H1 (cell line): ENCODE results near the gene ADCY5. TPM values are rescaled to one million over a fixed set of nuclear protein-coding genes. Genes with fewer than 3 reads are reported as not detected.

Experiments
- CTCF ChIA-PET: fragments of 300-600 bp; sonication (Branson Sonifier 250); formaldehyde crosslinking; loops from one replicate; lab custom pipeline; 2021; ENCODE audit not compliant: partially characterized antibody; lab: Charles Lee
- POLR2A ChIA-PET: fragments of 300-600 bp; sonication (Branson Sonifier 250); formaldehyde crosslinking; loops from one replicate; lab custom pipeline; 2021; ENCODE audit warnings: inconsistent platforms; ENCODE audit not compliant: partially characterized antibody; lab: Charles Lee
- DNase-seq, 2 experiments: peaks; one replicate each; pipeline versions ENCODE4 v3.0.0 to v3.0.0-alpha.2; 2010 to 2022; ENCODE audit warnings: low spot score in 2 of 2, low read depth in 1 of 2, mixed read lengths in 1 of 2
- FAIRE-seq: peaks from 2 replicates; lab custom pipeline; 2011; peaks lifted over from hg19 to GRCh38; lab: Jason Lieb, UNC
- H2AFZ ChIP-seq: 2 replicates; pipeline ENCODE4 v1.8.1; 2012; ENCODE audit warnings: low read length, inconsistent platforms
- H2AK5ac ChIP-seq: 2 replicates; pipeline ENCODE4 v1.6.1; 2013; ENCODE audit warnings: low read depth, low read length
- H2BK120ac ChIP-seq: replicated peaks from 2 replicates; pipeline ENCODE3; 2013; ENCODE audit warnings: low read depth, low read length, inconsistent platforms
- H2BK12ac ChIP-seq: 2 replicates; pipeline ENCODE4 v1.6.1; 2013; ENCODE audit warnings: low read depth, low read length
- H2BK15ac ChIP-seq: 2 replicates; pipeline ENCODE4 v1.6.1; 2013; ENCODE audit warnings: low read length
- H2BK20ac ChIP-seq: 2 replicates; pipeline ENCODE4 v1.6.1; 2013; ENCODE audit warnings: low read length
- H2BK5ac ChIP-seq: 2 replicates; pipeline ENCODE4 v1.6.1; 2013; ENCODE audit warnings: low read depth, low read length
- H3K14ac ChIP-seq: 2 replicates; pipeline ENCODE4 v1.6.1; 2013; ENCODE audit warnings: inconsistent platforms; ENCODE audit not compliant: insufficient read length
- H3K18ac ChIP-seq: 2 replicates; pipeline ENCODE4 v1.6.1; 2013; ENCODE audit warnings: low read length; ENCODE audit errors: extremely low read depth
- H3K23ac ChIP-seq: 2 replicates; pipeline ENCODE4 v1.6.1; 2013; ENCODE audit warnings: inconsistent platforms; ENCODE audit not compliant: insufficient read length
- H3K23me2 ChIP-seq: 2 replicates; pipeline ENCODE4 v1.6.1; 2013; ENCODE audit warnings: low read depth, low read length
- H3K27ac ChIP-seq: 2 replicates; pipeline ENCODE4 v1.6.1; 2011; ENCODE audit warnings: low read depth, low read length, inconsistent platforms
- H3K27me3 ChIP-seq, 4 experiments: replicated peaks in 1 of 4; 1 replicate in 1 of 4; 2 replicates in 3 of 4; pipeline versions ENCODE4 v1.6.1 to v1.8.1; 2011 to 2013; ENCODE audit warnings: low read length in 3 of 4, mild to moderate bottlenecking in 3 of 4, inconsistent platforms in 2 of 4, mixed read lengths in 2 of 4, moderate library complexity in 1 of 4; ENCODE audit not compliant: control insufficient read depth in 3 of 4, insufficient read depth in 3 of 4; ENCODE audit errors: extremely low read depth in 1 of 4
- H3K36me3 ChIP-seq, 4 experiments: 2 replicates each; pipeline versions ENCODE4 v1.6.1 to v1.8.1; 2011 to 2013; ENCODE audit warnings: mild to moderate bottlenecking in 4 of 4, low read length in 3 of 4, moderate library complexity in 2 of 4, control low read depth in 1 of 4, inconsistent platforms in 1 of 4; ENCODE audit not compliant: insufficient read depth in 4 of 4, control insufficient read depth in 2 of 4
- H3K4ac ChIP-seq: replicated peaks from 2 replicates; pipeline ENCODE3; 2013; ENCODE audit warnings: low read length, low read depth, mixed read lengths, inconsistent platforms; ENCODE audit not compliant: insufficient read length
- H3K4me1 ChIP-seq, 4 experiments: replicated peaks in 1 of 4; 1 replicate in 1 of 4; 2 replicates in 3 of 4; pipeline versions ENCODE4 v1.6.1 to v1.8.1; 2011 to 2013; ENCODE audit warnings: low read length in 3 of 4, inconsistent platforms in 2 of 4, mixed read lengths in 1 of 4; ENCODE audit not compliant: insufficient read depth in 4 of 4, control insufficient read depth in 3 of 4
- H3K4me2 ChIP-seq, 2 experiments: 2 replicates each; pipeline versions ENCODE4 v1.6.1 to v1.8.1; 2011 to 2013; ENCODE audit warnings: low read depth in 2 of 2, low read length in 2 of 2, control low read depth in 1 of 2, inconsistent platforms in 1 of 2, mild to moderate bottlenecking in 1 of 2; ENCODE audit not compliant: insufficient read depth in 1 of 2
- H3K4me3 ChIP-seq, 4 experiments: fragments of 200-600, 300-600 bp in 1 of 4; sonication (generic), shearing (Covaris generic), sonication (Bioruptor Twin) in 1 of 4; 2 replicates each; pipeline versions ENCODE4 v1.5.1 to v1.8.1; 2011 to 2016; ENCODE audit warnings: low read length in 4 of 4, low read depth in 3 of 4, control low read depth in 2 of 4, inconsistent platforms in 2 of 4, mild to moderate bottlenecking in 2 of 4, mixed read lengths in 1 of 4, moderate library complexity in 1 of 4; ENCODE audit not compliant: insufficient read depth in 2 of 4; ENCODE audit errors: extremely low read depth in 1 of 4
- H3K56ac ChIP-seq: replicated peaks from 2 replicates; pipeline ENCODE3; 2013; ENCODE audit warnings: low read depth, mild to moderate bottlenecking, mixed read lengths, low read length, inconsistent platforms; ENCODE audit not compliant: insufficient read length
- H3K79me1 ChIP-seq: 2 replicates; pipeline ENCODE4 v1.6.1; 2013; ENCODE audit warnings: low read depth, low read length, control low read depth
- H3K79me2 ChIP-seq, 2 experiments: 2 replicates each; pipeline versions ENCODE4 v1.6.1 to v1.8.1; 2012 to 2013; ENCODE audit warnings: low read length in 2 of 2, mild to moderate bottlenecking in 2 of 2, inconsistent platforms in 1 of 2; ENCODE audit not compliant: insufficient read depth in 2 of 2, control insufficient read depth in 1 of 2
- H3K9ac ChIP-seq, 4 experiments: replicated peaks in 1 of 4; 1 replicate in 1 of 4; 2 replicates in 3 of 4; pipeline versions ENCODE4 v1.6.1 to v1.8.1; 2011 to 2013; ENCODE audit warnings: low read depth in 3 of 4, low read length in 3 of 4, control low read depth in 2 of 4, mild to moderate bottlenecking in 2 of 4, moderate library complexity in 2 of 4, inconsistent platforms in 1 of 4; ENCODE audit errors: extremely low read depth in 1 of 4
- H3K9me3 ChIP-seq, 2 experiments: 2 replicates each; pipeline versions ENCODE4 v1.6.1 to v1.8.1; 2012 to 2013; ENCODE audit warnings: mild to moderate bottlenecking in 2 of 2, moderate library complexity in 2 of 2, control low read depth in 1 of 2, inconsistent platforms in 1 of 2, low read depth in 1 of 2, low read length in 1 of 2, mixed read lengths in 1 of 2; ENCODE audit not compliant: insufficient read depth in 2 of 2
- H4K20me1 ChIP-seq, 2 experiments: replicated peaks in 1 of 2; 2 replicates each; pipeline versions ENCODE3 to v1.8.1; 2011 to 2013; ENCODE audit warnings: inconsistent platforms in 2 of 2, low read length in 2 of 2, mild to moderate bottlenecking in 1 of 2; ENCODE audit not compliant: insufficient read depth in 2 of 2, control insufficient read depth in 1 of 2
- H4K5ac ChIP-seq: 2 replicates; pipeline ENCODE4 v1.6.1; 2013; ENCODE audit warnings: low read length, low read depth, mixed read lengths, inconsistent platforms; ENCODE audit not compliant: insufficient read length
- H4K8ac ChIP-seq: 2 replicates; pipeline ENCODE4 v1.8.0; 2013; ENCODE audit warnings: mild to moderate bottlenecking, moderate library complexity, low read length, inconsistent platforms; ENCODE audit not compliant: insufficient read depth; ENCODE audit errors: extremely low read depth
- H4K91ac ChIP-seq: replicated peaks from 2 replicates; pipeline ENCODE3; 2013; ENCODE audit warnings: low read length, mixed read lengths, inconsistent platforms; ENCODE audit not compliant: insufficient read length
- ASH2L ChIP-seq: fragments of 200-600, 300-600 bp; sonication (generic); IDR thresholded peaks from one replicate; pipeline ENCODE4 v1.7.1; 2017; ENCODE audit warnings: low read length
- BCL11A ChIP-seq, 2 experiments: IDR thresholded peaks; one replicate each; pipeline ENCODE4 v1.6.1; 2011; ENCODE audit warnings: low read depth in 2 of 2, low read length in 2 of 2, mild to moderate bottlenecking in 2 of 2
- CBX8 ChIP-seq: fragments of 300-800, 300-1000 bp; sonication (generic); IDR thresholded peaks from 2 replicates; pipeline ENCODE4 v1.7.1; 2016; ENCODE audit warnings: low read depth, low read length, borderline replicate concordance
- JUND ChIP-seq: IDR thresholded peaks from 2 replicates; pipeline ENCODE4 v1.6.1; 2011; ENCODE audit warnings: mild to moderate bottlenecking, improper control_type of control experiment, low read length
- MAX ChIP-seq: IDR thresholded peaks from 2 replicates; pipeline ENCODE4 v1.6.1; 2012; ENCODE audit warnings: inconsistent platforms
- RBBP5 ChIP-seq: IDR thresholded peaks from 2 replicates; pipeline ENCODE4 v1.7.1; 2012; ENCODE audit warnings: low read depth, mild to moderate bottlenecking, inconsistent platforms, low read length, moderate library complexity, borderline replicate concordance
- RNF2 ChIP-seq: fragments of 200-900, 300-1000 bp; sonication (generic); IDR thresholded peaks from 2 replicates; pipeline ENCODE4 v1.7.1; 2016; ENCODE audit warnings: borderline replicate concordance, low read depth, mild to moderate bottlenecking, antibody characterized with exemption, low read length; ENCODE audit not compliant: poor library complexity, severe bottlenecking; ENCODE audit errors: missing control alignments
- SP2 ChIP-seq: IDR thresholded peaks from 2 replicates; pipeline ENCODE4 v1.6.1; 2012; ENCODE audit warnings: mild to moderate bottlenecking, low read length, inconsistent platforms
- TAF7 ChIP-seq: optimal IDR thresholded peaks from 2 replicates; pipeline ENCODE3; 2011; ENCODE audit warnings: low read depth, mild to moderate bottlenecking, inconsistent platforms, low read length, moderate library complexity, borderline replicate concordance
- USF2 ChIP-seq: IDR thresholded peaks from 2 replicates; pipeline ENCODE4 v1.6.1; 2011; ENCODE audit warnings: low read length, improper control_type of control experiment
- ZNF274 ChIP-seq: IDR thresholded peaks from 2 replicates; pipeline ENCODE4 v1.7.0; 2012; ENCODE audit warnings: low read length, borderline replicate concordance; ENCODE audit errors: extremely low read depth
- WGBS, 2 experiments: shearing (Covaris generic) in 1 of 2; methylation state at CpG; one replicate each; pipeline versions ENCODE4 v1.1.6 to v1.1.7; 2013 to 2015; ENCODE audit warnings: low lambda C conversion rate in 2 of 2, mixed read lengths in 2 of 2, inconsistent platforms in 1 of 2, low coverage in 1 of 2, missing lambda C conversion rate in 1 of 2; ENCODE audit not compliant: insufficient replicate concordance in 2 of 2, insufficient coverage in 1 of 2, insufficient read length in 1 of 2; ENCODE audit errors: extremely low coverage in 1 of 2, missing lambda C conversion rate in 1 of 2; 5-methylcytosine and 5-hydroxymethylcytosine counted together
- polyA plus RNA-seq, 7 experiments: library from polyadenylated mRNA; depleted of rRNA in 3 of 7; stranded (reverse) in 5 of 7; unstranded in 2 of 7; fragments of >200 nt in 5 of 7; fragments of 200-250 nt in 2 of 7; gene quantifications; 1 replicate in 5 of 7; 2 replicates in 1 of 7; 4 replicates in 1 of 7; pipeline versions ENCODE4 v1.2.1 to v1.2.3, GENCODE V29; 2011 to 2013; ENCODE audit warnings: missing spikeins in 2 of 7, mixed read lengths in 2 of 7
- total RNA-seq: library from RNA; stranded (reverse); fragmentation: NEBNext Ultra II Directional; extraction: Animal tissue kit (Norgen Biotek cat#: 25700); gene quantifications from 2 replicates; pipeline ENCODE4 v1.2.1, GENCODE V29; 2021

ADCY5 gene
- total and polyA plus RNA-seq, 2 of the 8 experiments (the other 6 are each of a cell fraction or from before 2014, with no cell fraction given), result 18.9 to 40.8 TPM

- Histone ChIP-seq H3K79me1 (peaks cover 3% of the 10 kb centered on the region; the same call in 1 of the 2 replicates), H4K5ac (no peak overlapping the region), H3K23ac (no peak overlapping the region), H2AFZ (no peak overlapping the region), H3K27me3 (no peaks in the 10 kb centered on the region; a peak in 1 of 7 replicates), H4K8ac (no peak overlapping the region), H2BK12ac (no peak overlapping the region), H3K18ac (no peak overlapping the region), H4K20me1 (no peaks in the 10 kb centered on the region), H4K91ac (no peak overlapping the region), H3K4me2 (no peak overlapping the region), H2BK5ac (no peak overlapping the region), H3K4me1 (peaks cover 0 to 13% (median 6%) of the 10 kb centered on the region in 4 experiments; a peak in 6 of 7 replicates), H2BK120ac (no peak overlapping the region), H3K23me2 (no peaks in the 10 kb centered on the region), H3K4me3 (no peak overlapping the region), H3K14ac (no peak overlapping the region), H3K27ac (no peak overlapping the region), H2AK5ac (0 out of 2 replicates have a peak overlapping the region, but pooled peaks have one; percentile 34), H3K4ac (no peak overlapping the region), H3K9ac (no peak overlapping the region), H2BK20ac (no peak overlapping the region), H2BK15ac (no peak overlapping the region), H3K9me3 (no peaks in the 10 kb centered on the region), H3K79me2 (no peaks in the 10 kb centered on the region), H3K56ac (no peak overlapping the region), H3K36me3 (no peaks in the 10 kb centered on the region)
- DNase-seq, result no peak
- CTCF ChIA-PET, result interaction anchor here (0.6 to 6.8 kb wide), 33 partner anchors 8 to 345 kb away, joined by 3 to 45 read pairs (median 4); no protein-coding TSS in a partner anchor
- WGBS, 2 experiments, result 78% methylated on average over 9 of the region's 9 CpGs; no CpG with 5 or more reads in 1 of the 2 experiments
- no peak for FAIRE-seq
- POLR2A ChIA-PET, result interaction anchor here (1.3 to 2.1 kb wide), 3 partner anchors 11 to 97 kb away, joined by 3 to 5 read pairs (median 4); no protein-coding TSS in a partner anchor
- no peak for TF ChIP-seq TAF7
- TF ChIP-seq MAX, result no peak
- TF ChIP-seq RNF2, result no peak
- no peak for TF ChIP-seq ASH2L
- TF ChIP-seq CBX8, result no peak
- TF ChIP-seq BCL11A (IDR thresholded peaks at IDR 0.05; ENCODE audit: low read depth in 2 of 2, low read length in 2 of 2), result no peak
- TF ChIP-seq ZNF274, result no peak
- TF ChIP-seq USF2, result no peak
- no peak for TF ChIP-seq RBBP5
- TF ChIP-seq JUND, result no peak
- no peak for TF ChIP-seq SP2
Measured at GRCh38 chr3:123411340-123412040, 37.4 kb downstream of the ADCY5 start.
